AML-193 (cell line): ENCODE measurements around the gene ACTN3.
A peak's percentile ranks its signal among the peaks of the same experiment; 100 is the strongest.
"Not testable (repeated sequence)": the region's sequence is repeated elsewhere in the genome, so short reads cannot be mapped to it uniquely, and the experiment has no call there.

ENCODE experiments used
- DNase-seq, 2 experiments: peaks; one replicate each; lab custom pipeline; 2025; lab: John Stamatoyannopoulos, UW

The ACTN3 gene

GRCh38 chr11:66546368-66546965 lies at the start of gene ACTN3:
Gene ACTN3 (plus strand): TSS chr11:66546903. CDS start chr11:66546938, 35 bp downstream.
- no peak for DNase-seq

GRCh38 chr11:66497206-66497605 lies 49.5 kb upstream of the ACTN3 start:
- DNase-seq, result no peak

DNA sequence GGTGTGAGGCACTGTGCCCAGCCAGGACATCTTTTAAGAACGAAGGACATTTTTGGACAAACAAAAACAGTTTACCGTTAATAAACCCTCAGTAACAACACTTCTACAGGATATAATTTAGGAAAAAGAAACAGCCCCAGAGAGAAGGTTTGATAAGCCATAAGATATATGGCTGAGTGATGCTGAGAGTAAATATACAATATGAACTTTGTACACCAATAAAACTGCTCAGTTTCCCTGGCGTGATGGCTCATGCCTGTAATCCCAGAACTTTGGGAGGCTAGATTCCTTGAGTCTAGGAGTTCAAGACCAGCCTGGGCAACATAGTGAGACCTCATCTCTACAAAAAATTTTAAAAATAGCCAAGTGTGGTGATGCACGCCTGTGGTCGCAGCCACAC lies 48.2 kb upstream of the ACTN3 start:
- DNase-seq, result no peak

GRCh38 chr11:66505276-66505816 lies 41.4 kb upstream of the ACTN3 start:
- no peak for DNase-seq

DNA sequence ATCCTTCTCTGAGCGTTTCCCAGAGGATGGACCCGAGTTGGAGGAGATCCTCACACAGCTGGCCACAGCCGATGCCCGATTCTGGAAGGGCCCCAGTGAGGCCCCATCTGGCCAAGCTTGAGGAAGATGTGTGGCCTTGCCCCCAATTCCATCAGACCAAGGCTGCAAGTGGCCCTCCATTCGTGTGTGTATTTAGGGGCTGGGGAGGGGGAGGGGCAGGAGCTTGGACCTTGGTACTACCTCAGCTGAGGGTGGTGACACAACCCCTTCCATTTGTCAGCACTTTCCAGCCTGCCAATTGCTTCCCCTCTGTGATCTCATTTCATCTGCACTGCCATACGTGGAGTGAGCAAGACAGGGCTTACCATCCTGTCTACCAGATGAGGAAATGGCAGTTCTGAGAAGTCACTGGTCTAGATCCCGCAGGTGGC lies 37.6 kb upstream of the ACTN3 start:
- DNase-seq, result no peak

GRCh38 chr11:66510271-66510989 lies 36.3 kb upstream of the ACTN3 start, which contains the start of gene BBS1:
Gene BBS1 (plus strand): TSS chr11:66510635. CDS start chr11:66510660, 25 bp downstream.
- peak; percentile 44 to 56 for DNase-seq

DNA sequence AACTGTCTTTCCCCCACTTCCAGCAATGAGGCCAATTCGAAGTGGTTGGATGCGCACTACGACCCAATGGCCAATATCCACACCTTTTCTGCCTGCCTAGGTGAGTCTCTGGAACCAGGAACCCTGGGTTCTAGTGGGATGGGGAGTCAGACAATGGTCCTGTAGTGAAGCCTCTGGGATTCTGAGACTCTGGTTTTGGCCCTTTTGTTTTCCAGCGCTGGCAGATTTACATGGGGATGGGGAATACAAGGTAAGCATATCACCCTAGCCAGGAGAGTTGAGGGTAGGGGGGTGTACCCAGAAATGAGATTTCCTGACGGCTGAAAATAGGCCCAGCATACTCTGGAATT lies 35.7 kb upstream of the ACTN3 start:
- DNase-seq, result no peak

DNA sequence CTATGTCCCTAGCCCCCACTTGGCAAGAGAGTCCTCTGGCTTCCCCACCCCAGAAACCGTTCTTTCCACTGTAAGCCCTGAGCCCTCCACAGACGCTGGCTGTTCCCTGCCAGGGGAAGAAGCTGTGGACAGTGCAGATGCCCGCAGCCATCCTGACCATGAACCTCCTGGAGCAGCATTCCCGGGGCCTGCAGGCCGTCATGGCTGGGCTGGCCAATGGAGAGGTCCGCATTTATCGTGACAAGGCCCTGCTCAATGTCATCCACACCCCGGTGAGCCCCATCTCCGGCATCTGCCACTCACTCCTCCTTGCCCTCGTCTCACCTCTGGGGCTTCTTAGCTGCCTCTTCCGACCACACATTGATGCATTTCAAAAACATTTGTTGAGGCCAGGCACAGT lies 23.1 kb upstream of the ACTN3 start:
- DNase-seq, result no peak

DNA sequence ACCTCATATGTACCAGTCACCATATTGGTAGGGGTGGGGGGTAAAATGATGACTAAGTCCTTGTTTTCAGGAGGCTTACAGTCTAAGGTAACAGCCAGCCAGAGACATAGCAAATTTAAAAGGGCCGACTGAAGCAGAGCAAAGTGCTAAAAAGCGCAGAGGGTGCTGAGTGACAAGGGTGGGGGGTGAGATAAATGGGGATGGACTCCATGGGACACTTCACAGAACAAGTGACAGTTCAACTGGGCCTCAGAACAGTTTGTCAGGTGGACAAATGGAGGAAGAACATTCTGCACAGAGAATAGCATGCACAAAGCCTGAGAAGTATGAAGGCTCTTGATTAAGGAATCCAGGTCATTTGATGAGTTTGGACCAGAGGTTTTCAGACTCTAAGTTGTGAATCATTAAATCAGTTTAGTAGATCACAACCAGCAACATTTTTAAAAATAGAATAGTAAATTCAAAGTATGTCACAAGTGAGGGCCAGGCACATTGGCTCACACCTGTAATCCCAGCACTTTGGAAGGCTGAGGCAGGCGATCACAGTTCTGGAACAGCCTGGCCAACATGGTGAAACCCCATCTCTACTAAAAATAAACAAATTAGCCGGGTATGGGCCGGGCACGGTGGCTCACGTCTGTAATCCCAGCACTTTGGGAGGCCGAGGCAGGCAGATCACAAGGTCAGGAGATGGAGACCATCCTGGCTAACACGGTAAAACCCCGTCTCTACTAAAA lies 22.2 kb upstream of the ACTN3 start:
- no peak for DNase-seq

- no peak for DNase-seq
These were observed 17.6 kb upstream of the ACTN3 start for GRCh38 chr11:66529069-66529468.

DNA sequence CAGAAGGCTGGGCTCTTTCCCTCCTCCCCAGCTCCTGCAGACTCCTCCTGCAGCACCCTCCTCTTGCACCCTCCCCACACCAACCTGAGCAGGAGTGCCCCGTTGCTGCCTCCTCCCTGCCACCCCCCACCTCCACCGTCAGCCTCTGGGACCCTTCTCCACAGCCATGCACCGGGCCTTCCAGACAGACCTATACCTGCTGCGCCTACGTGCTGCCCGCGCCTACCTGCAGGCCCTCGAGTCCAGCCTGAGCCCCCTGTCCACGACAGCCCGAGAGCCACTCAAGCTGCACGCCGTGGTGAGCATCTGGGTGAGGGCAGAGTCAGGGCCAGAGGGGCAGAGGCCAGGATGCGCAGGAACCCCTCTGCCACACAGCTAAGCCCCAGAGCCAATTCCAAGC lies 17.0 kb upstream of the ACTN3 start:
- DNase-seq, result no peak

DNA sequence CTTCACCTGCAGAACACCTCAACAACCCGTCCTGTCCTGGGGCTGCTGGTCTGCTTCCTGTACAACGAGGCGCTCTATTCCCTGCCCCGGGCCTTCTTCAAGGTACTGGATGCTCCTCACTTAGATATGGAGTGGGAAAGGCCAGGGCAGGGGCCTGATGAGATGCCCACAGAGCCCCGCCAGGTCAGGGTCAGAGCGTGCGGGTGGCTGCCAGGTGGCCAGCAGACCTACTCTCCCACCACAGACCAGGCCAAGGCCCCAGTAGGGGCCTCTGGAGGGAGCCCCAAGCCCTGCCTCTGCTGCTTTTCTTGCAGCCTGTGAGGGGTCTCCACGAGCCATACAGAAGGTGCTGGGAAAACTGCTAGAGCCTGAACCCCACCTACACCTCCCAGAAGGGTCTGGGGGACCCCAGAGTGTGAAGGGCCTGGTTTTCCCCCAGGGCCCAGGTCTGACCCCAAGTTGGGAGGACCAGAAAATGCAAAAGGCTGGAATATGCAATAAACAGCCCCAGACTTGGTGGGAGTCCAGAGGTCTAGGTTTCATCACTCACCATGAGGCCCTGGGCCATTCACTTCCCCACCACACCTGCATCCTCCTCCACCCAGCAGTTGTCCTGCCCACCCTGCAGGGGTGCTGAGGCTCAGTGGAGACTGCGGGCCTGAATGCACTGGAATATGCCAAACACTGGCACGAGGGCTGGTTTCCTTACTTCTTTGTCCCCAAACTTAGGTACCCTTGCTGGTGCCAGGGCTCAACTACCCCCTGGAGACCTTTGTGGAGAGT lies 15.6 kb upstream of the ACTN3 start:
- no peak for DNase-seq

GRCh38 chr11:66531841-66532240 lies 14.9 kb upstream of the ACTN3 start:
- no peak for DNase-seq

DNA sequence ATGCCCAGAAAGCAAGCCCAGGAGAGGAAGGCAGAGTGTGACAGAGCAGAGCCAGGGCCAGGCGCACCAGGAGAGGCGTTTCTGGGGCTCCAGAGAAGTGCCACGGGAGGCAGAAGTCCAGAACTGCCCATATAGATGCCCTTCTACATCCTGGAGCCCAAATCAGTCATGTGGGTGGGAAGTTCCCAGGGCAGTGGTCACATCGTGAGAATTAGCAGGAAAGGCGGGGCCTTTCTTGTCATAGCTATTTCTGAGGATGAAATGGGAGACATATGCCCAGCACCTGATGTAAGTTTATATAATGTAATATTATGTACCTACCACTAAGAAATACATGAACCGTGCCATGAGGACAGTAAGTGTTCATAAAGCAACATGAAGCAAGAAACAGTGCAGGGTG lies 13.9 kb upstream of the ACTN3 start:
- no peak for DNase-seq

GRCh38 chr11:66539170-66539869 lies 7.4 kb upstream of the ACTN3 start:
- no peak for DNase-seq

- no peak for DNase-seq
These were observed 6.9 kb upstream of the ACTN3 start for GRCh38 chr11:66539870-66540213.

GRCh38 chr11:66540598-66540997 lies 6.1 kb upstream of the ACTN3 start:
- peak; percentile 6 to 36 for DNase-seq

DNA sequence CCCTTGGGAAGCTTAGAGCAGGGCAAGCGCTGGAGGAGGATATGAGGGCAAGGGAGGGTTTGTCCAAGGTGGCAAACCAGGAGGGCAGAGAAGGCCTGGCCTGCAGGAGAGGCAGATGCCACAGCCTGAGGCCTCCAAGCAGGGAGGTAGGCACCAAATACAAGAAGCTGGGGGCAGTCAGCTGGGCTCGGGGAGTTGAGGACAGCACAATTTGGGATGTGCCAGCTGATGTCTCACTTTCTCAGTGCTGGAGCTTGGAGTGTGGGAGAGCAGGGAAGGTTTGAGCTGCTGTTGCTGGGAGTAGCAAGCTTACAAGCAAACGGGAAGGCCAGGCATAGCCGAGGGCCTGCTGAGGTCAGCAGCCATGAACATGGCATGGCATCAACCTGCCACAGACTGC lies 4.8 kb upstream of the ACTN3 start:
- DNase-seq, result no peak

DNA sequence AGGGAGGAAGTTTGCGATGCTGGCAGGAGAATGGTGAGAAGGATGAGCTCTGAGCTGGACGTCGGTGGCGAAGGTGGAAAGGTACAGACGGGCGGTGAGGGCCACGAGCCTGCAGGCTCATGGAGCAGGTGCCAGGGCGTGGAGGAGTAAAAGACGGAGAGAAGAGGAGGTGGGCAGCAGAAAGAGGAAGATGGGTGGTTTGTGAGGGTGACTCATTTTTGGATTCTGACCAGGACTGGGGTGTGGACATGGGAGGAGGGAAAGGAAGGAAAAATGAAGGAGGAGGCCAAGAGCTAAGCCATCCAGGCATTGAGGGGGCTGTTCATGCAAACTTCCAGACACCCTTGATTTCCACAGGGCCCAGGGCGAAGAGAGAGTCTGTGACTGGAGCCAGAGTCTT lies 4.3 kb upstream of the ACTN3 start:
- DNase-seq, result no peak

- DNase-seq, result peak; percentile 58 to 62
These were observed 3.2 kb upstream of the ACTN3 start for GRCh38 chr11:66543263-66544107.

DNA sequence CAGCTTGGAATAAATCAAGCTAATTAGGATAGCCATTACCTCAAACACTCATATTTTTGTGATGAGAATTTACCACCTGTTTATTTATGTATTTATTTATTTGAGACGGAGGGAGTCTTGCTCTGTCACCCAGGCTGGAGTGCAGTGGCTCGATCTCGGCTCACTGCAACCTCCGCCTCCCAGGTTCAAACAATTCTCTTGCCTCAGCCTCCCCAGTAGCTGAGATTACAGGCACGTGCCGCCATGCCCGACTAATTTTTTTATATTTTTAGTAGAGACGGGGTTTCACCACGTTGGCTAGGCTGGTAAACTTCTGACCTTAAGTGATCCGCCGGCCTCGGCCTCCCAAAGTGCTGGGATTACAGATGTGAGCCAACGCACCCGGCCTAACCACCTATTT lies 1.8 kb upstream of the ACTN3 start:
- DNase-seq, result not testable (repeated sequence)
